Globus pallidus (tissue), 1 donor: ENCODE results near the gene SMURF2.
"Not testable (repeated sequence)": the region's sequence is repeated elsewhere in the genome, so short reads cannot be mapped to it uniquely, and the experiment has no call there.

Source experiments
- DNase-seq: peaks from one replicate; pipeline ENCODE4 v3.0.0-alpha.2; 2015; ENCODE audit warnings: low spot score

The SMURF2 gene

DNA sequence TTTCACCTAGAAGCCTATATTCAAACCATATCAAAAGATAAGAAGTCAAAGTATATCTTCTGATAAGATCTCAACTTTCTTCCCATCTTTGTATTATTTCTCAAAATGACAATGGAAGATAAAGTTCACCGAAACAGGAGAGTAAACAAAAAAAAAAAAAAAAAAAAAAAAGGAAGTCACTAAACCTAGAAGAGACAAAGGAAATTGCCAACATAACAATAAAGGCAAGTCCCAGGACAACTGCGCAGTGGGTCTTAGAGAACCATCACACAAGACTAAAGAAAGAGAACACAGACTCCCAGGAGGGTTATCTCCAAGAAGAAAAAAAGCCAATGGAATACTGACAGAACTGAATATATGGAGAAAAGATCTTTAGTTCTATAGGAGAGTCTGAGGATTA lies 65.7 kb downstream of the SMURF2 start:
- DNase-seq: no peak

DNA sequence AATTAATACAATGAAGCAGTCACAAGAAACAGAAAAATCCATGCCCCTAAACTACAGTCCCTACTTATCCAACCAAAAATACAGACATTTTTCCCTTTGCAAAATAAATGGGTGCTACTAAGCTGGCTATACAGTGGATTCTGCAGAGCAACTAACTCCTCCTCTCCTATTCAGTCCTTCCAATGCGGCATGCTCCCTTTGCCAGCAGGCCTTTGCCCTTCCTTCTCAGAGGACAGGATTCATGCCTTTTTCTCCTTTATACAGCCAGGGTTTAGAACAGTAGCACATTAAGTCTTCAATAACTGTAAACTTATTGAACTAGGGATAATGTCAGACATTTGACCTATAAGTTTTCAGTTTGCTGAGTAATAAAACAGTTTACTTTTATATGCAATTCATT lies 70.2 kb downstream of the SMURF2 start:
- no peak for DNase-seq

DNA sequence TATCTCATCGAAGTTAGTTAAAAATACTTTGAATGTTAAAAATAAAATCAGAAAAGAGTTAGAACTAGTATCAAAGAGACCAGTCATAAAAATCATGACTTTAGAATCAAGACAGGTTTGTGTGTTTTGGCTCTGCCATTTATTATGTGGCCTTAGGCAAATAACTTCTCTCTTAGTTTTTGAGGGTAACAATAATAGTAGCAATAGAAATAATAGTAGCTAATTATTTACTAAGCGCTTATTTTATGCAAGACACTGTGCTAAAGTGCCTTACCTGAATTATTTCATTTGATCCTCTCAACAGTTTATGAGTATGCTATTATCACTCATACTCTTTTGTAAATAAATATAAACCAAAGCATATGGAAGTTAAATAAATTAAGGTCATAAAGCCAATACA lies 77.0 kb downstream of the SMURF2 start:
- no peak for DNase-seq

DNA sequence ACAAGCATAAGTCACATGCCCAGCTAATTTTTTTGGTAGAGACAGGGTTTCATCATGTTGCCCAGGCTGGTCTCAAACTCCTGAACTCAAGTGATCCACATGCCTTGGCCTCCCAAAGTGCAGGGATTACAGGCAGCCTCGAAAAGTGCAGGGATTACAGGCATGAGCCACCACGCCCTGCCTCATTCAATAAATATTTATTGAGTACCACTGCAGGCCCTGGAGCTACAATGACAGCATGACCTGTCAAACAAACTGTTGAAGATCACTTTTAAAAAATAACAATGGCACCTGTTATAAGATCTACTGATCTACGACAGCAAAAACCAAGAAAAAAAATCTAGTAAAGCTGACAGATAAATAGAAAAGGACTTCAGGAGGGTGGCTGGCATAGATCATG lies 79.1 kb downstream of the SMURF2 start:
- no peak for DNase-seq

DNA sequence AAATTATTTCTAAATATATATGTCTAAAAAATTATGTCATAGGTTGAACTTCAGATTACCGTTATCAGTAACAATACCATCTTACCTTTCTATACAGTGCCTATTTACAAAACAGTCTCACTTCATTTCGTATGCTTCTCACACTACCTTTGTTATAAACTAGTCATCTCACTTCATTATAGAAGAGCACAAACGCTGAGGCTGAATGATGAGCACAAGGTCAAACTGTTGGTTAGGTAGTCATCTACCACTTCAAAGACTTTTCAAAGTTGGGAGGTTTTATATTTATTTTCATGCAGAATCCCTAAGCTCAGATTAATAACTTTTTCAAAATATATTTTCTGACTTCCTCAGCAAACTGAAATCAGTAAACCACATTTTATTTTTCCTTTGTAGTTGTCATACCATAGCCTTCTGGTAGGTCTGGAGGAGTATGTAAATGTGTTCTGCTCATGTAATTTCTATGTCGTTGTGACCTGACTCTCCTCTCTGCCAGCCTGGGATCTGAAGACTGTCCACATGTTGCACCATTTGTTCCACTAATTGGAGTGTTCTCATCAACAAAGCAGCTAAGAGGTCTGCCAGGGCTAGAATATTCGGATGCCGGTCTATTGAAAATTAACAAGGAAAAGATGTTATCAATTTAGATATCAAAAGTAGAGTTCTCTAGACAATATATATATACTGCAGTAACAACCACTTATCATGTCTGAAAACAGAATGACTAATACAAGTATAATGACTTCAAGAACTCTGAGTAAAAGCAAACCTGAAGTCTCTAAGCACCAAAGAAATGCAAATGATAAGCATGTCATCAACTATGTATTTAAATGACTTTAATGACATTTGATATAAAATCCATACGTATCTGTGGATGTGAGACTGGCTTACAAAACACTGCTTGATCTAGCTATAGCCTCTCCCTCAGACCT lies 81.5 kb downstream of the SMURF2 start:
- no peak for DNase-seq

DNA sequence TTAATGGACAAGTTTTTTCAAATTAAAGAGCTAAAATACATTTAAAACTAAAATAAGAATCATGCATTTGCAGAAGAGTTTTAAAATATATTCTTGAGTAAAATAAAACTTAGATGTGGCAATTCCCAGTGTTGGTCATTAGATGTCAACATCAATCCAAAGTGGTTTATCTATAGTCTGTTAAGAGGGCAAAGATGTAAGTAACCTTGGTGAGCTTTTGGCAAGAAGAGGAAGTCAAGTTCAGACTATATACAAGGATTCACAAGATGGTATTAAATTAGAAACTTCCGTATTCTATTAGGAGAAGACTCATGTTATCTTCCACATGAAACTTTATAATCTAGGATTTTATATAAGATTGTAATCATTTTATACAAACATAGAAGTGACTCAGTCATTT lies 82.2 kb downstream of the SMURF2 start:
- DNase-seq: no peak

DNA sequence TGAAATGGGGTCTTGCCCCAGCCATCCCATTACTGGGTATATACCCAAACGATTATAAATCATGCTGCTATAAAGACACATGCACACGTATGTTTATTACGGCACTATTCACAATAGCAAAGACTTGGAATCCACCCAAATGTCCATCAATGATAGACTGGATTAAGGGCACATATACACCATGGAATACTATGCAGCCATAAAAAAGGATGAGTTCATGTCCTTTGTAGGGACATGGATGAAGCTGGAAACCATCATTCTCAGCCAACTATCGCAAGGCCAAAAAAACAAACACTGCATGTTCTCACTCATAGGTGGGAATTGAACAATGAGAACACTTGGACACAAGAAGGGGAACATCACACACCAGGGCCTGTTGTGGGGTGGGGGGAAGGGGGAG lies 85.1 kb downstream of the SMURF2 start:
- DNase-seq: not testable (repeated sequence)

DNA sequence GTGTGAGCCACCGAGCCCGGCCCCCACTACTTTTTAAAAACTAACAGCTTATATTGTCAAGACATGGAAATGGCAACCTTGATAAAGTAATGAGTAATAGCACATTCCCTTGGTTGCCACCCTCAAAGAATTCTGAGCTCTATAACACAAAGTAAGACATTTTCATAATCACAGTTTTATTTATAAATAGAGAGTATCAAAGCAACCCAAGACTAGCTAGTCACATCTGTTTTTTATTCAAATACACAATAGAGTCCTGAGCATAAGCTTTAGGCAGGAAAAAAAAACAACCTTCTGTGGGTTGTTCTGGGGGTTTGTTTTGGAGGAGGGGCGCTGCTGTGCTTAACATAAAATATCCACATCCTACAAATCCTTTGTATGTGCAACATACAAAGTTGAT lies 86.7 kb downstream of the SMURF2 start:
- DNase-seq: no peak

- DNase-seq: no peak
These were observed 87.5 kb downstream of the SMURF2 start for GRCh38 chr17:64574646-64575045.

DNA sequence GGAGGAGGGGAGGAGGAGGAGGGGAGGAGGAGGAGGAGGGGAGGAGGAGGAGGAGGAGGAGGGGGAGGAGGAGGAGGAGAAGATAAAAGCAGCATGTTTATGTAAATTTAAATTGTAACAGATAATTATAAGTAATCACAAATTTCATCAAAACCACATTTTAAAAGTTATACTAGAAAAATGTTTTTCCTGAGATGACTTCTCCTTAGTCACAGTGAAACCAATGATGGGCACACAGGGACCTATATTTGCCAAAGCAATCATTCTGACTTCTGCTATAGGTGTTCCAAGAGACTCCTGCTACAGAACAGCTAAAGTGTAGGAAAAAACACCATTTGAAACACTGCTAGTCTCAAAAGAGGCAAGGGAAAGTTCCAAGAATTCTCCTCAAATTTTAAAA lies 88.9 kb downstream of the SMURF2 start:
- DNase-seq: no peak

DNA sequence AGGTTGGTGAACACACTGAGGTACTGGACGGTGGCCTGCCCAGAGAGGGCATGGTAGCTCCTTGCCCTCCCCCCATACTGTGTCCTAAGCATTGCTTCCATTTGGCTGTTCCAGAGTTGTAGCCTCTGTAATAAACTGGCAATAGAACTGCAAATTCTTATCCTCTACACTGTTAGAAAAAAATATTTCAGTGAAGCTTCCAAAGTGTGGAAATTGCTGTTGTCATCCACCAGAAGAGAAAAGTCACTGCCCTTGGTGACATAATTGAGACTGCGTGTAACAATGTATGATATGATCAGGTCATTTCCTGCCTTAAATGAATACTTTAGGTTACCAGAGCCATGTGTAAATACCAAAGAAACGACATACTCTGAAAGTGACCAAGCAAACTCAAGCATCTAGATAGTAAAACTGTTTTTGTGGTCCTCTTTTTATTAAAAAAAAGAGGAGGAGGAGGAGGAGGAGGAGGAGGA lies 89.4 kb downstream of the SMURF2 start:
- no peak for DNase-seq

GRCh38 chr17:64571746-64572145 lies 90.4 kb downstream of the SMURF2 start:
- no peak for DNase-seq

DNA sequence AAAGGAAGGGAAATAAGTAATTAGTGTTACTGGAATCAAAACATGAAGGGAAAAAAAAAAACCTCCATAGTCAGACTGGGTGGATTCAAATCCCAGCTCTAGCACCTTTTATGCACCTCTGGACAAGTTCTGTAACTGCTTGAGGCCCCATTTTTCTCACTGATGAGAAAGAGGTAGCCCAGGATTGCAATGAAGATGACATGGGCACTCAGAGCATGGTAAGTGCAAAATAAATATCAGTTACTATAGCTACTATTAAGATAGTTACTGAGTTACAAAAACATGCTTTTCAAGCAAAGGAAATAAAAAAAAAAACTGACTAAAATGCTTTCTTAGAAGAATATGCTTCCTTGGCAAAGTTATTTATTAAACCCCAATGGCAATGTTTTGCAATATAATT lies 96.5 kb downstream of the SMURF2 start:
- DNase-seq: no peak

- no peak for DNase-seq
These were observed 98.0 kb downstream of the SMURF2 start for GRCh38 chr17:64564098-64564497.

DNA sequence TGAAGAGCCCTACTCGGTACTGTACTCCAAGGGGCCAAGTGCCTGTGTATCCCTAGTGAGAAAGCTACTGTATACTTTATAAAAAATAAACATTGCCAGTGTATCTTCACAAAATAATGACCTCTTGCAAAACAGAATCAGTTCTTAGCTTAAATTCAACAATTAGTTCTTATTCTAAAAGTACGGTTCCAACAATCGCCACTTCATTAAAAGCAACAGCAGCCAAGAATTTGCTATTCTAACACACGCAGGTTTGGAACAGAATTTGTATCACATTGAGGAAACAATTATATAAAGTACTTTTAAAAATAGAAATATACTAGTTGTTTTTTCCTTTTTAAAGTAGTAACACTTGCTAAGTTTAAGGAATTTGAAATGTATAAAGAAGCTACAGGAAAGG lies 106.8 kb downstream of the SMURF2 start:
- no peak for DNase-seq

- no peak for DNase-seq
These were observed 108.0 kb downstream of the SMURF2 start for GRCh38 chr17:64554028-64554637.

- DNase-seq: no peak
These were observed 110.6 kb downstream of the SMURF2 start for GRCh38 chr17:64551461-64551860.

DNA sequence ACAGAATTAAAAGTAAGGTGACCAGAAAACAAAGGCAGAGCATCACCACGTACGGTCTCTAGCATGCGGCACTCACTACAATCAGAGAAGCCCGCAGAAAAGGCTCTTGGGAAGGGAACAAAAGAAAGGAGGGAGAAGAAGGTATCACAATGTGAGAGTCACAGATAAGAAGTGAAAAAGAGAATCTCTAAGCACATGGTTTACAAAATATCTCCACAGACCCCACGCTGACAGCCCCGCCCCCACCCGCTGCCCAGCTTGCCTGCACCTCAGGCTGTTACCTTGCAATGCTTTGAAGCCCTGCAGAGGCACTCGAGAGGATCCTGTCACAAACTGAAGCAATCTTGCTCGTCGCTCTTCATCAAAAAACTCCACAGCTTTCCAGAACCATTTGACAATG lies 114.8 kb downstream of the SMURF2 start:
- no peak for DNase-seq

DNA sequence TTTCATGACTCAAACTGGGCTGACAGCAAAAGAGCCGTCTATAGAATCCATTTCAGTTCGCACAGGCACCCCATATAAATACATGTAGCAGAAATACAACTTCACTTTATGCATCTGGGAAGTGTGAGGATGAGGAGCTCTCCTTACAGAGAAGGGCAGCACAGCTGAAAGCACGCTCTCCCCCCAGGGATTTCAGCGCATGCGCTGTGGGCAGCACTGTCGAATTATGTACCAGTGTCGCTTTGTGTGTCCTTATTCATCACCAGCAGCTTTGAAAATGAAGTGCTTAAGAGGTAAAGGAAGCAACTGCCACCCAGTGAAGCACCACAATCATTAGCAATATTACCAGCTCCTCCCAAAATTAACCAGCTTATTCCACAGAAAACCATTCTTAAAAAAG lies 115.4 kb downstream of the SMURF2 start:
- no peak for DNase-seq

GRCh38 chr17:64544742-64545141 lies 117.4 kb downstream of the SMURF2 start:
- no peak for DNase-seq

- no peak for DNase-seq
These were observed 121.9 kb downstream of the SMURF2 start for GRCh38 chr17:64540118-64540776.

- DNase-seq: no peak
These were observed 123.5 kb downstream of the SMURF2 start for GRCh38 chr17:64538508-64539130.

DNA sequence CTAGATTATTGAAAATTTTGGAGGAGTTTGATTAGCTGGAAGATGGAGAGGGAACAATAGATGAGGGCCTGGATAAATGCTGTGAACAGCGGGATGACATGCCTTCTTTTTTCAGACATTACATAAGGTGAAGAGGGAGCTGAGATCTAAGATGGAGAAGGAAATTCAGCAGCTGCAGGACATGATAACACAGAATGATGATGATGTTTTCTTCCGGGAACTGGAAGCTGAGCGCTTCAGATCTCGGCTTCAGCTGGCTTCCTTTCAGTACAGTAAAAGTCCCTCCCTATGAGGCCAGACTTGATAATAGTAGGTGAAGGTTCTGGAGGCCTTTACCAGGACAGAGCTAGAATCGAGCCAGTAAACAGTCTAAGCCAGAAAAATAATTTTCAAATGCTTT lies 124.6 kb downstream of the SMURF2 start:
- DNase-seq: no peak
